Endothelial cell of umbilical vein (primary cell): ENCODE data around the gene RPS29. TPM values are rescaled to one million over a fixed set of nuclear protein-coding genes. Genes with fewer than 3 reads are reported as not detected.
A peak's percentile ranks its signal among the peaks of the same experiment; 100 is the strongest.

Source experiments
- BruUV-seq: library from RNA; stranded (reverse); fragments of 400-500 nt; replicated peaks from 2 replicates; lab custom pipeline; 2021; lab: Mats Ljungman, UMichigan
- CTCF ChIA-PET: fragments of 300-600, 350-600 bp; sonication (Branson Sonifier 250); formaldehyde crosslinking; loops from one replicate; lab custom pipeline; 2021; ENCODE audit warnings: antibody characterized with exemption, inconsistent platforms; lab: Charles Lee
- POLR2A ChIA-PET: fragments of 300-600, 350-600 bp; sonication (Branson Sonifier 250); formaldehyde crosslinking; loops from one replicate; lab custom pipeline; 2021; ENCODE audit warnings: antibody characterized with exemption, inconsistent platforms; lab: Charles Lee
- DNase-seq: peaks from one replicate; pipeline ENCODE4 v3.0.0-alpha.2; 2011; ENCODE audit warnings: low read depth, low spot score
- FAIRE-seq: peaks from 2 replicates; lab custom pipeline; 2011; peaks lifted over from hg19 to GRCh38; lab: Jason Lieb, UNC
- H2AFZ ChIP-seq: 2 replicates; pipeline ENCODE4 v1.6.0; 2012; ENCODE audit warnings: low read depth, low read length, control low read depth, inconsistent platforms
- H3K27ac ChIP-seq: 2 replicates; pipeline ENCODE4 v1.5.1; 2011; ENCODE audit warnings: low read depth, mild to moderate bottlenecking, control low read depth, low read length, moderate library complexity; ENCODE audit not compliant: insufficient read depth
- H3K27me3 ChIP-seq, 2 experiments: 2 replicates each; pipeline versions ENCODE4 v1.6.0 to v1.6.1; 2011; ENCODE audit warnings: low read length in 2 of 2, mixed read lengths in 1 of 2; ENCODE audit not compliant: control insufficient read depth in 2 of 2, insufficient read depth in 2 of 2
- H3K36me3 ChIP-seq, 2 experiments: 2 replicates in 1 of 2; 3 replicates in 1 of 2; pipeline ENCODE4 v1.5.1; 2011; ENCODE audit warnings: low read length in 2 of 2, mild to moderate bottlenecking in 1 of 2, moderate library complexity in 1 of 2; ENCODE audit not compliant: control insufficient read depth in 2 of 2, insufficient read depth in 2 of 2; ENCODE audit errors: extremely low read depth in 1 of 2
- H3K4me1 ChIP-seq: 3 replicates; pipeline ENCODE4 v1.5.1; 2011; ENCODE audit warnings: mild to moderate bottlenecking, low read length; ENCODE audit not compliant: control insufficient read depth, insufficient read depth; ENCODE audit errors: extremely low read depth
- H3K4me2 ChIP-seq: 2 replicates; pipeline ENCODE4 v1.6.1; 2011; ENCODE audit warnings: low read length, control low read depth, mixed read lengths; ENCODE audit not compliant: insufficient read depth
- H3K4me3 ChIP-seq, 3 experiments: fragments of 200-600 bp in 1 of 3; sonication (generic), shearing (Covaris generic) in 1 of 3; replicated peaks in 1 of 3; 2 replicates each; pipeline ENCODE4 v1.5.1; 2011 to 2016; ENCODE audit warnings: control low read depth in 3 of 3, low read length in 3 of 3, mild to moderate bottlenecking in 2 of 3, inconsistent platforms in 1 of 3, low read depth in 1 of 3, moderate library complexity in 1 of 3; ENCODE audit not compliant: insufficient read depth in 1 of 3
- H3K79me2 ChIP-seq: 2 replicates; pipeline ENCODE4 v1.6.0; 2012; ENCODE audit warnings: low read length, inconsistent platforms; ENCODE audit not compliant: control insufficient read depth, insufficient read depth
- H3K9ac ChIP-seq: replicated peaks from 2 replicates; pipeline ENCODE3; 2011; ENCODE audit warnings: low read length, control low read depth; ENCODE audit not compliant: insufficient read depth; ENCODE audit errors: extremely low read depth
- H3K9me1 ChIP-seq: replicated peaks from 3 replicates; pipeline ENCODE4 v1.6.0; 2011; ENCODE audit warnings: mild to moderate bottlenecking, low read length; ENCODE audit not compliant: control insufficient read depth, insufficient read depth; ENCODE audit errors: extremely low read depth
- H3K9me3 ChIP-seq: replicated peaks from 2 replicates; pipeline ENCODE4 v1.5.1; 2012; ENCODE audit warnings: low read length, inconsistent platforms; ENCODE audit not compliant: control insufficient read depth, insufficient read depth
- H4K20me1 ChIP-seq: replicated peaks from 2 replicates; pipeline ENCODE3; 2011; ENCODE audit warnings: mild to moderate bottlenecking, low read length; ENCODE audit not compliant: control insufficient read depth, insufficient read depth; ENCODE audit errors: extremely low read depth
- CTCF ChIP-seq, 2 donors: IDR thresholded peaks; 1 replicate in 1 of 2; 2 replicates in 1 of 2; pipeline ENCODE4 v1.5.1; 2011; ENCODE audit warnings: low read length in 2 of 2, mild to moderate bottlenecking in 2 of 2, moderate library complexity in 2 of 2, control low read depth in 1 of 2, inconsistent platforms in 1 of 2, low read depth in 1 of 2; ENCODE audit not compliant: insufficient read depth in 1 of 2; ENCODE audit errors: extremely low read depth in 1 of 2
- EZH2 ChIP-seq: IDR thresholded peaks from 2 replicates; pipeline ENCODE4 v1.6.1; 2012; ENCODE audit warnings: borderline replicate concordance, low read depth, mild to moderate bottlenecking, moderate library complexity, low read length, inconsistent platforms; ENCODE audit not compliant: severe bottlenecking
- FOS ChIP-seq: IDR thresholded peaks from 2 replicates; pipeline ENCODE4 v1.6.1; 2011; ENCODE audit warnings: mild to moderate bottlenecking, low read length, moderate library complexity, borderline replicate concordance; ENCODE audit not compliant: insufficient read depth
- GATA2 ChIP-seq: IDR thresholded peaks from 2 replicates; pipeline ENCODE4 v1.7.0; 2011; ENCODE audit warnings: low read depth, mild to moderate bottlenecking, moderate library complexity, mixed read lengths, low read length; ENCODE audit not compliant: insufficient read length, insufficient read depth
- JUN ChIP-seq: IDR thresholded peaks from 2 replicates; pipeline ENCODE4 v1.6.1; 2011; ENCODE audit warnings: borderline replicate concordance, low read depth; ENCODE audit not compliant: insufficient read length, insufficient read depth
- MAX ChIP-seq: IDR thresholded peaks from 2 replicates; pipeline ENCODE4 v1.6.1; 2011; ENCODE audit not compliant: insufficient read depth, insufficient read length
- MYC ChIP-seq: IDR thresholded peaks from one replicate; pipeline ENCODE4 v1.6.1; 2011; ENCODE audit warnings: mild to moderate bottlenecking, low read depth, low read length
- POLR2A ChIP-seq: IDR thresholded peaks from 2 replicates; pipeline ENCODE4 v1.6.1; 2012; ENCODE audit warnings: low read depth, mild to moderate bottlenecking, control low read depth, low read length
- POLR2AphosphoS5 ChIP-seq: IDR thresholded peaks from 2 replicates; pipeline ENCODE4 v1.6.1; 2012; ENCODE audit warnings: low read depth, mild to moderate bottlenecking, control low read depth, low read length, moderate library complexity; ENCODE audit not compliant: insufficient read depth
- dilution Hi-C: fragments of 300-500 bp; cut with MboI; formaldehyde crosslinking; loops from one replicate; pipeline ENCODE4 v1.15.0; 2019; ENCODE audit warnings: low sequenced_read_pairs; ENCODE audit not compliant: extremely low pct_ligation_motif_present
- intact Hi-C: fragments of 100-400 bp; cut with micrococcal nuclease; formaldehyde crosslinking; loops from one replicate; pipeline ENCODE4 v1.10.0; 2022
- polyA plus RNA-seq, 4 experiments: library from polyadenylated mRNA; depleted of rRNA in 3 of 4; stranded (reverse) in 3 of 4; unstranded in 1 of 4; fragments of >200 nt; gene quantifications; 2 replicates each; pipeline versions ENCODE4 v1.2.1 to v1.2.3, GENCODE V29; 2011 to 2012; ENCODE audit warnings: missing spikeins in 1 of 4
- total RNA-seq: library from RNA; stranded (reverse); gene quantifications from 2 replicates; pipeline ENCODE4 v1.2.3, GENCODE V29; 2021

Gene RPS29
- total and polyA plus RNA-seq, 2 donors (not counting 3 experiments of a cell fraction or from before 2014, with no cell fraction given) = 1,408 to 14,040 TPM

- intact Hi-C loops = loop anchor here (10.0 kb wide), 1 partner anchor 613 kb away; the partner anchor contains the start of gene SOS2
- Histone ChIP-seq H3K27me3 (no peaks in the 10 kb centered on the region), H3K9me1 (no peaks in the 10 kb centered on the region), H3K4me2 (peak overlapping the region; percentile 86), H3K9ac (peak overlapping the region; percentile 90), H2AFZ (no peak overlapping the region), H3K79me2 (peaks cover 79% of the 10 kb centered on the region), H3K9me3 (no peaks in the 10 kb centered on the region), H3K36me3 (peaks cover 0 to 3% of the 10 kb centered on the region in 2 experiments), H4K20me1 (no peaks in the 10 kb centered on the region), H3K4me3 (peak overlapping the region; percentile 59 to 95 (median 83)), H3K4me1 (peaks cover 40% of the 10 kb centered on the region), H3K27ac (no peak overlapping the region)
- FAIRE-seq (peak; percentile 8), DNase-seq (peak; percentile 18)
- dilution Hi-C loops = no loop called here
- BruUV-seq = TSS peak; percentile 53
- TF ChIP-seq JUN (no peak), CTCF (IDR thresholded peaks at IDR 0.05; ENCODE audit: extremely low read depth in 1 of 2, insufficient read depth in 1 of 2, low read depth in 1 of 2, low read length in 2 of 2) (no peak), MAX (no peak), POLR2A (no peak), GATA2 (no peak), MYC (no peak), EZH2 (no peak), FOS (no peak), POLR2AphosphoS5 (no peak)
- ChIA-PET POLR2A (interaction anchor here (0.6 to 2.5 kb wide), 2 partner anchors 17 to 148 kb away, joined by 5 to 11 read pairs; no protein-coding TSS in a partner anchor), CTCF (interaction anchor here (1.0 to 6.4 kb wide), 3 partner anchors 11 to 160 kb away, joined by 3 to 80 read pairs (median 9); partner anchors contain the start of gene DNAAF2)
Measured at GRCh38 chr14:49622022-49622607, 35.9 kb upstream of the RPS29 start.
